T47D (cell line): ENCODE results near the gene ZBTB25.

Experiments used
- DNase-seq, 2 experiments: peaks; one replicate each; pipeline versions ENCODE4 v3.0.0 to v3.0.0-alpha.2; 2011 to 2012; ENCODE audit warnings: low read depth in 1 of 2, low spot score in 1 of 2
- JUND ChIP-seq: IDR thresholded peaks from 2 replicates; pipeline ENCODE4 v1.6.1; 2012; ENCODE audit warnings: low read depth
- in situ Hi-C: cut with HindIII; loops from 2 replicates; pipeline ENCODE4 v1.10.0; 2016; ENCODE audit warnings: low sequenced_read_pairs, low pct_unique_long_range_greater_than_20kb

ZBTB25 gene

GRCh38 chr14:64491637-64492036, 12.0 kb downstream of the ZBTB25 start:
- in situ Hi-C loops, result no loop called here
- no peak for TF ChIP-seq JUND
- DNase-seq, result no peak

DNA sequence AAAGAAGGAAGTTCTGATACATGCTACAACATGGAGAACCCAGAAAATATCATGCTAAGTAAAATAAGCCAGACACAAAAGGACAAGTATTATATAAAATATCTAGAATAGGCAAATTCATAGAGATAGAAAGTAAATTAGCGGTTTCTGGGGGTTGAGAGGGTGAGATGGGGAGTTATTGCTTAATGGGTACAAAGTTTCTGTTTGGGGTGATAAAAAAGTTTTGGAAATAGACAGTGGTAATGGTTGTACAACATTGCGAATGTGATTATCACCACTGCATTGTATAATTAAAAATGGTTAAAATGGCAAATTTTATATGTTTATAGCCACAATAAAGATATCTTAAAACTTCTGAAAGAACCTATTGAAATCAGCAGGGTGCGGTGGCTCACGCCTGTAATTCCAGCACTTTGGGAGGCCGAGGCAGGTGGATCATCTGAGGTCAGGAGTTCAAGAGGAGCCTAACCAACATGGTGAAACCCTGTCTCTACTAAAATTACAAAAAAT, 15.0 kb downstream of the ZBTB25 start:
- no peak for TF ChIP-seq JUND
- in situ Hi-C loops, result no loop called here
- no peak for DNase-seq

DNA sequence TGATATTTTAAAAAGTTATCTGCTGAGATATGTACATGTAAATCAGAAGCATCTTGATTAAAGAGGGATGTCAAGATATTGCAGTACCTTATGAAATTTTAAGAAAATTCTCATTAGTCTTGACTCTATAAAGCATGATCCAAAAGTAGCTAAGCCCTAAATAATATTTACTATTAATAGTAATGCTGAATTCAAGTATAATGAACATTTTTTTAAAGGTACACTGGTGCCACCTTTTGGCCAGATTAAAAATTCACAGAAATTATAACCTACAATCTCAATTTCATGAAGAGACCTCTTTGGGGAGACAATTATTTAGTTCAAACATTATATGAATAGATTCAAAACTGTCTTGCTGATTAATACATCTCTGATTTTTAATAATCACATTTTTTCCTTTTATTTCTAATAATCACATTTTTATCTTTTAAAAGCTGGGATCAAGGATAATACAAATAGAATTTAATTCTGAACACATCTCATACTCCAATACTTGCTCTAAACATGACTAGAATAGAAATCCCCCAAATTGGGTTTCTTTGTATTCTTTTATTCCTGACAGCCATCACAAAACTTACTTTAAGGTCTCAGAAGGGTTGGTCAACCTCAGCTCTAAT, 24.9 kb downstream of the ZBTB25 start:
- TF ChIP-seq JUND, result no peak
- in situ Hi-C loops, result no loop called here
- DNase-seq, result peak; percentile 36 to 39

- in situ Hi-C loops, result no loop called here
- no peak for DNase-seq
- no peak for TF ChIP-seq JUND
Measured at GRCh38 chr14:64476438-64476837, 27.2 kb downstream of the ZBTB25 start.

DNA sequence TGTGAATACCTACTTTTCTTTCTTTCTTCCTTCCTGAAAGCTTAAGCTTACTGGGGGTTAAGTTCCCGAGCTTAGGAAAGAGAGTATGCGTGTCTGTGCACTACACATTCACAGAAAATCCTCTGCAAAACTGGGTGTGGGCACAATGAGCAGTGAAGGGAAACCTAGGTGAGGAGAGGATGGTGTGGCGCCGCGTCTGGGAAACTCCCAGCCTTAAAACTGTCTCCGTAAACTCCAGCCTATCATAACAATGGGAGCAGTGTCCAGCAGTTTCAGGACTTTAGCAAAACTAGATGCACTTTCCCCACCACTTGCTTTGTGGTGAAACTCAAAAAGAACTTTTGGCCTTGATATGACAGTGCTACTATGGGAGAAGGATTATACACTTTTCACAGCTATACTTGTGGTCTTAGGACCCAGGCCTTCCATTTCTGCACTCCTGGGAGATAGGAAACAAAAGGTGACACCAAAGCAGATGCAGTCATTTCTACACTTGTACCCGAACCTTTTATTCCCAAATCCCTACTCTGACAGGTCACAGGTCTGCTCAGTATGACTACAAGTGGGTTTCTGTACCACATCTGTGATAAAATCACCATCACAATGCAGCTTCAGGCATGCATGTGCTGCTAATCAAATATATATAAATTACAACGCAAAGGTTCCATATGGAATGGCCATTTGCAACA, 27.9 kb downstream of the ZBTB25 start:
- TF ChIP-seq JUND, result no peak
- no peak for DNase-seq
- in situ Hi-C loops, result no loop called here

DNA sequence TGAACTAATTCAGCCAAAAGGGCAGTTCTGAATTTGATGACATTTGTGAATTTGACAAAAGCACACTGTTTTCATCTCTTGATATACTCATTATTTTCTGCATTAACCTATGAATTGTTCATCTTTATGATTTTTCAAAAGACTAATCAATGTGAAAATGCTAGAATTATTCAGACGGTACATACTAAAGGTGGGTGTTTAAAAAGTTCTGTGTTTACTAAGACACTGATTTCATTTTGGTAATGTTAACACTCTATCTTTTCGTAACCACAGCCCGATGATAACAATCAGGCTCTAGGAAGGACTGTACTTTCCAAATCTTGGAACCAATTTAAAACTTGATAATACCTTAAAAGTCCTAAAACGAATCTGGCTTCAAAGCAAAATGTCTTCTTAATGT, 28.9 kb downstream of the ZBTB25 start:
- in situ Hi-C loops, result no loop called here
- no peak for DNase-seq
- TF ChIP-seq JUND, result no peak

DNA sequence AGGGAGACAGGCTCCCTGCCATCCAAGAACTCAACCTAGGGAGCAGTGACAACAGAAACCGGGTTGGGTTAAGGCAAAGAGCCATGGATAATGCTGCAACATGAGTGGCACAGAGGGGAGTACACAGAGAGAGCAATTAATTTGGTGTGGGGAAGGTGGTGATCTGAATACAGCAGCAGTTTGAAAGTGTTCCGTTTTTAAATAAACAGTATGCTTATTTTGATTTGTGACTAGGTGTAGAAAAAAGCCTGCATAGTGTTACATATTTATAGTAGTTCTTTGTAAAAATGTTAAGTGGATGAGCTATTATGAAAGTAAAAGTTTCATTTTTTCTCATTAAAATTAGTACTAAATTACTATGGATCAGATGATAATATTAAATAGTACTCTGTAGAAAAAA, 29.6 kb downstream of the ZBTB25 start:
- TF ChIP-seq JUND, result no peak
- in situ Hi-C loops, result no loop called here
- no peak for DNase-seq

DNA sequence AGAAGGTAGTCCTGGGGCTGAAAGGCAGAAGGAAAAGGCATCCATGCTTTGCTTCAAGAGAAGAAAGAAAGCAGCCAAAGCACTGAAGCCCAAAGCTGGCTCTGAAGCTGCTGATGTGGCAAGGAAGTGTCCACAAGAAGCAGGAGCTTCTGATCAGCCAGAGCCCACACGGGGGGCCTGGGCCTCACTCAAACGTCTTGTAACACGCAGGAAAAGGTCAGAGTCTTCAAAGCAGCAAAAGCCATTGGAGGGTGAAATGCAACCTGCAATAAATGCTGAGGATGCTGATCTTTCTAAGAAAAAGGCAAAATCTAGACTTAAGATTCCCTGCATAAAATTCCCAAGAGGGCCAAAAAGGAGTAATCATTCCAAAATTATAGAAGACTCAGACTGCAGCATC, 35.2 kb downstream of the ZBTB25 start:
- TF ChIP-seq JUND, result no peak
- no peak for DNase-seq
- in situ Hi-C loops, result no loop called here

DNA sequence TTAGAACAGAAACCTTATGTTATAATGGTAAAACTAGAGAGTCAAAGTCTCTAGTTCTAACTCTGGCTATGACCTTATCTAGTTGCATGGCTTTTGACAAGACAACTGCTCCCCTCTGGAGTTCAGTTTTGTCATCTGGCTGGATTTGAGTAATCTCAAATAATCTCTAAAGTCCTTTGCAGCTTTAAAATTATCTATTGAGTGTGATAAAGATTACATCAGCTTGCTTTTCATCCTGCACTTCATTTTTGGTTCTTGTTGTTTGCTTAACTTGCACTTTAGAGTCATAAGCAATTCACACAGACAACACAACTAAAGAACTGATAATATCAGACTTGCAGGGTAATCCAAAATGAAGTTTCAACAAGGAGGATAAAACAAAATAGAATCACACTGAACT, 36.1 kb downstream of the ZBTB25 start:
- in situ Hi-C loops, result no loop called here
- DNase-seq, result no peak
- no peak for TF ChIP-seq JUND

DNA sequence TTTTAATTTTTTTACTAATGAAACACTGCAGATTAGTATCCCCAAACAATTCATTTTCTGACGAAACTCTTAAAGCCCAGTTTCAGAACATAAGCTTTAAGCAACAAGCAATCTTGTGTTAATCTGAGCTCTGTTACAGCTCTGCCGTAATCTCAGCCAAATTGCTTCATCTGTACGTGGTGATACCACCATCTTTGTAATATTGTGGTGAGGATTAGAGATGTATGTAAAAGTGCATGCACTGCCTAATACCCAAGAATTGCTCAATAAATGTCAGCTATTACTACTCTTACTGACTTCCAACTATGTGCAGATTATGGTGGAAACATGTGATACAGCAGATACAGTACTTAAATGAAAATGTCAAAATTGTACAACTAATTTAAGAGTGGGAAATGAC, 36.5 kb downstream of the ZBTB25 start:
- DNase-seq, result no peak
- in situ Hi-C loops, result no loop called here

GRCh38 chr14:64465831-64466554, 37.6 kb downstream of the ZBTB25 start:
- no peak for TF ChIP-seq JUND
- in situ Hi-C loops, result no loop called here
- peak; percentile 20 to 29 for DNase-seq

More for the DNA sequence above, 36.5 kb downstream of the ZBTB25 start:
- no peak for TF ChIP-seq JUND

- DNase-seq, result peak; percentile 59 to 75
- no peak for TF ChIP-seq JUND
- in situ Hi-C loops, result no loop called here
Measured at GRCh38 chr14:64465191-64465822, 38.3 kb downstream of the ZBTB25 start, which contains the start of gene AKAP5. AKAP5 (plus strand) TSS chr14:64465499; CDS start chr14:64468395, 2,896 bp downstream.
